WTC11 (cell line): ENCODE results near the gene ZBTB18. TPM values are rescaled to one million over a fixed set of nuclear protein-coding genes. Genes with fewer than 3 reads are reported as not detected.

Experiments used
- ATAC-seq: fragments of 200-7000 bp; cut with Tn5 transposase; 2 replicates; pipeline ENCODE4 v1.10.0; 2021; ENCODE audit warnings: mild to moderate bottlenecking, moderate library complexity
- CTCF ChIA-PET: fragments of 300-600 bp; sonication (Branson Sonifier 250); formaldehyde crosslinking; loops from one replicate; lab custom pipeline; 2021; ENCODE audit warnings: antibody characterized with exemption; lab: Charles Lee
- POLR2A ChIA-PET: fragments of 350-600 bp; sonication (Branson Sonifier 250); formaldehyde crosslinking; loops from one replicate; lab custom pipeline; 2021; ENCODE audit warnings: antibody characterized with exemption; lab: Charles Lee
- DNase-seq: peaks from one replicate; pipeline ENCODE4 v3.0.0; 2021; ENCODE audit warnings: low spot score
- H3K27ac Mint-ChIP-seq: 2 replicates; pipeline ENCODE4 v1.8.0; 2021; ENCODE audit warnings: mixed read lengths
- H3K27me3 Mint-ChIP-seq: 2 replicates; pipeline ENCODE4 v1.8.0; 2021; ENCODE audit warnings: low read depth, mild to moderate bottlenecking, moderate library complexity, mixed read lengths
- H3K36me3 Mint-ChIP-seq: 2 replicates; pipeline ENCODE4 v1.8.0; 2021; ENCODE audit warnings: mixed read lengths
- H3K4me1 Mint-ChIP-seq: 2 replicates; pipeline ENCODE4 v1.8.0; 2022; ENCODE audit warnings: mixed read lengths
- H3K4me3 Mint-ChIP-seq: 2 replicates; pipeline ENCODE4 v1.8.0; 2021; ENCODE audit warnings: mild to moderate bottlenecking, moderate library complexity, mixed read lengths
- H3K9me3 Mint-ChIP-seq: 2 replicates; pipeline ENCODE4 v1.8.0; 2021; ENCODE audit warnings: mixed read lengths
- AFF4 ChIP-seq: sonication (generic); formaldehyde crosslinking; IDR thresholded peaks from 2 replicates; pipeline ENCODE4 v1.8.1; 2023; ENCODE audit warnings: mild to moderate bottlenecking, missing genetic modification reagents, borderline replicate concordance
- AR ChIP-seq: fragments of 250-450 bp; sonication (Bioruptor Pico); IDR thresholded peaks from 2 replicates; pipeline ENCODE4 v1.9.0; 2021; ENCODE audit warnings: mild to moderate bottlenecking
- CREB1 ChIP-seq: sonication (generic); formaldehyde crosslinking; IDR thresholded peaks from 2 replicates; pipeline ENCODE4 v1.8.0; 2023; ENCODE audit warnings: mild to moderate bottlenecking, missing genetic modification reagents
- ESRRA ChIP-seq: sonication (generic); formaldehyde crosslinking; IDR thresholded peaks from 2 replicates; pipeline ENCODE4 v1.8.1; 2022; ENCODE audit warnings: mild to moderate bottlenecking, missing genetic modification reagents, borderline replicate concordance
- HMGA2 ChIP-seq: fragments of 250-450 bp; sonication (Bioruptor Pico); IDR thresholded peaks from 2 replicates; pipeline ENCODE4 v1.4.0; 2021; ENCODE audit warnings: mild to moderate bottlenecking, moderate library complexity
- NFYB ChIP-seq: sonication (generic); formaldehyde crosslinking; conservative IDR thresholded peaks from 2 replicates; pipeline ENCODE4 v1.8.0; 2022; ENCODE audit warnings: low read depth, missing genetic modification reagents
- TEAD4 ChIP-seq: sonication (generic); formaldehyde crosslinking; IDR thresholded peaks from 2 replicates; pipeline ENCODE4 v1.8.0; 2022; ENCODE audit warnings: mild to moderate bottlenecking, missing genetic modification reagents
- ZNF423 ChIP-seq: fragments of 250-450 bp; sonication (Bioruptor Pico); IDR thresholded peaks from 2 replicates; pipeline ENCODE4 v2.1.2; 2022; ENCODE audit warnings: mild to moderate bottlenecking, moderate library complexity
- ZNF425 ChIP-seq: fragments of 250-450 bp; sonication (Bioruptor Pico); conservative IDR thresholded peaks from 2 replicates; pipeline ENCODE4 v1.9.0; 2021; ENCODE audit warnings: mild to moderate bottlenecking
- total RNA-seq: library from RNA; stranded (reverse); gene quantifications from 3 replicates; pipeline ENCODE4 v1.2.3, GENCODE V29; 2021
- TF ChIP-seq, protein P1 (sequence below): sonication (generic); formaldehyde crosslinking; IDR thresholded peaks from 2 replicates; pipeline ENCODE4 v1.8.1; 2022; ENCODE audit warnings: missing genetic modification reagents, borderline replicate concordance
- TF ChIP-seq, protein P2 (sequence below): fragments of 250-450 bp; sonication (Bioruptor Pico); IDR thresholded peaks from 2 replicates; pipeline ENCODE4 v1.9.0; 2021; ENCODE audit warnings: mild to moderate bottlenecking, borderline replicate concordance

Gene ZBTB18
- total RNA-seq, 1 experiment from 2014 or later: 16.0 TPM

DNA sequence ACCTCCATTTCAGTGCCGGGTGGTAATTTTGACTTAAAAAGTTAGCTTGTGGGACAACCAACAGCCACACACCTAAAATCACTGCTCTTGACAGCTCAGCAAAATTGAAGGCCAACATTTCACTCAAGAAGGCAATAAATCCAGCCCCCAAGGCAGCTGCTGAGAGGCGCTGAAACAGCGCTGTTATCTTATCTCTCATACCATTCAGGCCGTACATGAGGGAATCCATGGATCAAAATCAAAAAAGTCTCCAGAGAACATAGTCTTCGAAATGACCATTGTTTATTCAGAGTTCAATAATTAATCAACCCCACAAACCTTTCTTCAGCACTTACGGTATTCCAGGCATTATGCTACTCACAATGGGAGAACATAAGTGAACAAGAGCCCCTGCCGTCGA is 38.5 kb downstream of the ZBTB18 start (continued):
- TF ChIP-seq NFYB (CRISPR knock-in tag): no peak
- no peak for TF ChIP-seq AFF4 (CRISPR knock-in tag)

DNA sequence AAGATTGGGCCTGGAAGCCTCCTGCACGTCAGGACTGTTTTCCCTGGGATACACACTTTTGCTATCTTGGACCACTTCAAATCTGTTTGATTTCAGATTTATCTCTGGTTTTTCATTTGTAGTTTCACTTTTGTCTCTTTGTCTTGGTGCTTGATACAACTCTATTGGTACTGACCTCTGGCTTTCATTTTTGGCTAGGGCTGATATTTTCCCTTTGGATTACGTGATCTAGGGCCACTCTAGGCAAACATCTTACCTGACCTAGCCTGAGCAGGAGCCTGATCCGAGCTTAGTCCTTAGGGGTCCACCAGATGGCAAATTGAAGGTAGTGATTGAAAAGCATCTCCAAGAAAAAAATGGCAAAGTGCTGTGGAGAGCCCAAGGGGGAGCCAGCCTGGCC is 39.6 kb downstream of the ZBTB18 start:
- Mint-ChIP-seq H3K9me3 (no peaks in the 10 kb centered on the region), H3K27ac (no peak overlapping the region), H3K4me3 (no peak overlapping the region), H3K4me1 (no peaks in the 10 kb centered on the region), H3K36me3 (no peaks in the 10 kb centered on the region), H3K27me3 (no peaks in the 10 kb centered on the region)
- DNase-seq (no peak), ATAC-seq (no peak)
- ChIA-PET CTCF (no interaction called here), POLR2A (no interaction called here)
- TF ChIP-seq, protein P1, sequence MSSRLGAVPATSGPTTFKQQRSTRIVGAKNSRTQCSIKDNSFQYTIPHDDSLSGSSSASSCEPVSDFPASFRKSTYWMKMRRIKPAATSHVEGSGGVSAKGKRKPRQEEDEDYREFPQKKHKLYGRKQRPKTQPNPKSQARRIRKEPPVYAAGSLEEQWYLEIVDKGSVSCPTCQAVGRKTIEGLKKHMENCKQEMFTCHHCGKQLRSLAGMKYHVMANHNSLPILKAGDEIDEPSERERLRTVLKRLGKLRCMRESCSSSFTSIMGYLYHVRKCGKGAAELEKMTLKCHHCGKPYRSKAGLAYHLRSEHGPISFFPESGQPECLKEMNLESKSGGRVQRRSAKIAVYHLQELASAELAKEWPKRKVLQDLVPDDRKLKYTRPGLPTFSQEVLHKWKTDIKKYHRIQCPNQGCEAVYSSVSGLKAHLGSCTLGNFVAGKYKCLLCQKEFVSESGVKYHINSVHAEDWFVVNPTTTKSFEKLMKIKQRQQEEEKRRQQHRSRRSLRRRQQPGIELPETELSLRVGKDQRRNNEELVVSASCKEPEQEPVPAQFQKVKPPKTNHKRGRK (CRISPR knock-in tag): no peak
- no peak for TF ChIP-seq ZNF423 (CRISPR knock-in tag)
- no peak for TF ChIP-seq ESRRA
- TF ChIP-seq TEAD4 (CRISPR knock-in tag): no peak
- TF ChIP-seq, protein P2, sequence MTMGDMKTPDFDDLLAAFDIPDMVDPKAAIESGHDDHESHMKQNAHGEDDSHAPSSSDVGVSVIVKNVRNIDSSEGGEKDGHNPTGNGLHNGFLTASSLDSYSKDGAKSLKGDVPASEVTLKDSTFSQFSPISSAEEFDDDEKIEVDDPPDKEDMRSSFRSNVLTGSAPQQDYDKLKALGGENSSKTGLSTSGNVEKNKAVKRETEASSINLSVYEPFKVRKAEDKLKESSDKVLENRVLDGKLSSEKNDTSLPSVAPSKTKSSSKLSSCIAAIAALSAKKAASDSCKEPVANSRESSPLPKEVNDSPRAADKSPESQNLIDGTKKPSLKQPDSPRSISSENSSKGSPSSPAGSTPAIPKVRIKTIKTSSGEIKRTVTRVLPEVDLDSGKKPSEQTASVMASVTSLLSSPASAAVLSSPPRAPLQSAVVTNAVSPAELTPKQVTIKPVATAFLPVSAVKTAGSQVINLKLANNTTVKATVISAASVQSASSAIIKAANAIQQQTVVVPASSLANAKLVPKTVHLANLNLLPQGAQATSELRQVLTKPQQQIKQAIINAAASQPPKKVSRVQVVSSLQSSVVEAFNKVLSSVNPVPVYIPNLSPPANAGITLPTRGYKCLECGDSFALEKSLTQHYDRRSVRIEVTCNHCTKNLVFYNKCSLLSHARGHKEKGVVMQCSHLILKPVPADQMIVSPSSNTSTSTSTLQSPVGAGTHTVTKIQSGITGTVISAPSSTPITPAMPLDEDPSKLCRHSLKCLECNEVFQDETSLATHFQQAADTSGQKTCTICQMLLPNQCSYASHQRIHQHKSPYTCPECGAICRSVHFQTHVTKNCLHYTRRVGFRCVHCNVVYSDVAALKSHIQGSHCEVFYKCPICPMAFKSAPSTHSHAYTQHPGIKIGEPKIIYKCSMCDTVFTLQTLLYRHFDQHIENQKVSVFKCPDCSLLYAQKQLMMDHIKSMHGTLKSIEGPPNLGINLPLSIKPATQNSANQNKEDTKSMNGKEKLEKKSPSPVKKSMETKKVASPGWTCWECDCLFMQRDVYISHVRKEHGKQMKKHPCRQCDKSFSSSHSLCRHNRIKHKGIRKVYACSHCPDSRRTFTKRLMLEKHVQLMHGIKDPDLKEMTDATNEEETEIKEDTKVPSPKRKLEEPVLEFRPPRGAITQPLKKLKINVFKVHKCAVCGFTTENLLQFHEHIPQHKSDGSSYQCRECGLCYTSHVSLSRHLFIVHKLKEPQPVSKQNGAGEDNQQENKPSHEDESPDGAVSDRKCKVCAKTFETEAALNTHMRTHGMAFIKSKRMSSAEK: no peak
- TF ChIP-seq HMGA2 (CRISPR knock-in tag): no peak
- TF ChIP-seq AFF4 (CRISPR knock-in tag): no peak
- TF ChIP-seq ZNF425 (CRISPR knock-in tag): no peak
- no peak for TF ChIP-seq AR
- TF ChIP-seq CREB1: no peak
